ENCODE measurements around the gene MEIOB.

DNA sequence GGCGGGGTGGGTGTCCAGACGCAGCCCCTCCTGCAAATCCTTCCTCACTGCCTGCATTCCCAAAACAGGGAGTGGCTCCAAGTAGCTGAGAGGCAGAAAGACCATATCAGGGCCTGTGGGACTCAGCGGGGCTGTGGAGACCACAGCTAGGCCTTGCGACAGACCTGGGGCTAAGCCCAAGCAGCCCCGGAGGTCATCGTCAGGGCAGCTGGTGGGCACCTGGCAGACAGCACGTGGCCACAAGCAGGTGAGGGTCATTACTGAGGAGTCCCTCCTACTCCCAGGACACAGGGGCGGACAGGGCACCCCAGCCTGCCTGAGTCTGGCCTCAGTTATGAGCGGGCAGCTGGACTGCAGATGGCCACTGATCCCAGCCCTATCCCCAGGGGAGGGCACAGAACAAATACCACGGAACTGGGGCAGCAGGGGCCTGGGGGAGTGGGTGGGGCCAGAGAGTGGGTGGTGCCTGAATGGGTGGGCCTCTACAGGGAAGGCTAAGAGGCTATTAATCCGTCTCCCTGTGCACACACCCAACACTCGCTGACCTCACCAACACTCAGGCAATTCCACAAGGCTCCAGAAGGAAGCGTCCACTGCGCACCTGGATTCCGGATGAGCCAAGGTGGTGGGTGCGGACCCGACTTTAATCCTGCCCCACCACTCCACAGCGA lies 37.7 kb upstream of the MEIOB start:
- TF ChIP-seq ZFP3 (CRISPR knock-in tag; IDR thresholded peaks at IDR 0.05) (no peak), POU6F1 (CRISPR knock-in tag; IDR thresholded peaks at IDR 0.05; ENCODE audit: borderline replicate concordance, low read depth) (no peak), ZC3H10 (CRISPR knock-in tag; IDR thresholded peaks at IDR 0.05) (no peak), ZNF70 (CRISPR knock-in tag; IDR thresholded peaks at IDR 0.05) (no peak), BACH2 (CRISPR knock-in tag; IDR thresholded peaks at IDR 0.05; ENCODE audit: borderline replicate concordance) (no peak), PATZ1 (CRISPR knock-in tag; IDR thresholded peaks at IDR 0.05; ENCODE audit: borderline replicate concordance) (no peak), ARNTL (CRISPR knock-in tag; IDR thresholded peaks at IDR 0.05; ENCODE audit: borderline replicate concordance, low read depth) (no peak), TCF4 (CRISPR knock-in tag; IDR thresholded peaks at IDR 0.05; ENCODE audit: borderline replicate concordance) (no peak), ESRRG (CRISPR knock-in tag; IDR thresholded peaks at IDR 0.05) (no peak), ZFP30 (CRISPR knock-in tag; IDR thresholded peaks at IDR 0.05) (no peak), RARB (CRISPR knock-in tag; IDR thresholded peaks at IDR 0.05) (no peak), ISL1 (CRISPR knock-in tag; IDR thresholded peaks at IDR 0.05) (no peak), GLIS3 (CRISPR knock-in tag; IDR thresholded peaks at IDR 0.05) (no peak)
- TF ChIP-seq, protein P1, sequence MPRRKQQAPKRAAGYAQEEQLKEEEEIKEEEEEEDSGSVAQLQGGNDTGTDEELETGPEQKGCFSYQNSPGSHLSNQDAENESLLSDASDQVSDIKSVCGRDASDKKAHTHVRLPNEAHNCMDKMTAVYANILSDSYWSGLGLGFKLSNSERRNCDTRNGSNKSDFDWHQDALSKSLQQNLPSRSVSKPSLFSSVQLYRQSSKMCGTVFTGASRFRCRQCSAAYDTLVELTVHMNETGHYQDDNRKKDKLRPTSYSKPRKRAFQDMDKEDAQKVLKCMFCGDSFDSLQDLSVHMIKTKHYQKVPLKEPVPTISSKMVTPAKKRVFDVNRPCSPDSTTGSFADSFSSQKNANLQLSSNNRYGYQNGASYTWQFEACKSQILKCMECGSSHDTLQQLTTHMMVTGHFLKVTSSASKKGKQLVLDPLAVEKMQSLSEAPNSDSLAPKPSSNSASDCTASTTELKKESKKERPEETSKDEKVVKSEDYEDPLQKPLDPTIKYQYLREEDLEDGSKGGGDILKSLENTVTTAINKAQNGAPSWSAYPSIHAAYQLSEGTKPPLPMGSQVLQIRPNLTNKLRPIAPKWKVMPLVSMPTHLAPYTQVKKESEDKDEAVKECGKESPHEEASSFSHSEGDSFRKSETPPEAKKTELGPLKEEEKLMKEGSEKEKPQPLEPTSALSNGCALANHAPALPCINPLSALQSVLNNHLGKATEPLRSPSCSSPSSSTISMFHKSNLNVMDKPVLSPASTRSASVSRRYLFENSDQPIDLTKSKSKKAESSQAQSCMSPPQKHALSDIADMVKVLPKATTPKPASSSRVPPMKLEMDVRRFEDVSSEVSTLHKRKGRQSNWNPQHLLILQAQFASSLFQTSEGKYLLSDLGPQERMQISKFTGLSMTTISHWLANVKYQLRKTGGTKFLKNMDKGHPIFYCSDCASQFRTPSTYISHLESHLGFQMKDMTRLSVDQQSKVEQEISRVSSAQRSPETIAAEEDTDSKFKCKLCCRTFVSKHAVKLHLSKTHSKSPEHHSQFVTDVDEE (CRISPR knock-in tag; IDR thresholded peaks at IDR 0.05), result no peak
